K562 (cell line): Measurements from ENCODE around the gene ELF1. TPM values are rescaled to one million over a fixed set of nuclear protein-coding genes. Genes with fewer than 3 reads are reported as not detected.

Experiments
- ATAC-seq: fragments of 200-7000 bp; cut with Tn5 transposase; 3 replicates; pipeline ENCODE4 v1.9.1; 2020; ENCODE audit warnings: moderate library complexity
- BruUV-seq: library from RNA; stranded (reverse); fragments of 400-500 nt; replicated peaks from 2 replicates; lab custom pipeline; 2021; lab: Mats Ljungman, UMichigan
- CTCF ChIA-PET: fragments of 300-600 bp; formaldehyde crosslinking; extraction: SDS; loops from one replicate; lab custom pipeline; 2021; ENCODE audit warnings: low intra/inter-chr PET ratio; lab: Yijun Ruan, JAX
- POLR2A ChIA-PET: fragments of 300-600, 350-650 bp; sonication (Branson Sonifier 250); formaldehyde crosslinking; extraction: SDS; loops from one replicate; lab custom pipeline; 2021; ENCODE audit warnings: antibody characterized with exemption, inconsistent platforms; lab: Yijun Ruan, JAX
- DNase-seq, 4 experiments: peaks; one replicate each; pipeline versions ENCODE4 v3.0.0 to v3.0.0-alpha.2; 2011 to 2018; ENCODE audit warnings: low spot score in 3 of 4, mixed read lengths in 3 of 4; ENCODE audit errors: extremely low read depth in 1 of 4
- FAIRE-seq: peaks from 2 replicates; lab custom pipeline; 2011; peaks lifted over from hg19 to GRCh38; lab: Jason Lieb, UNC
- H2AFZ ChIP-seq: 2 replicates; pipeline ENCODE4 v1.6.0; 2011; ENCODE audit warnings: low read depth, low read length, control low read depth, inconsistent platforms
- H3K27ac ChIP-seq: fragments of 200-600 bp; 3 replicates; pipeline ENCODE4 v1.8.0; 2011; ENCODE audit warnings: low read depth, mild to moderate bottlenecking, control low read depth, inconsistent platforms, low read length, moderate library complexity, mixed read lengths; ENCODE audit errors: extremely low read depth
- H3K27me3 ChIP-seq, 2 experiments: fragments of 300-600 bp in 1 of 2; 2 replicates in 1 of 2; 3 replicates in 1 of 2; pipeline versions ENCODE4 v1.6.0 to v1.8.0; 2011; ENCODE audit warnings: inconsistent platforms in 2 of 2, low read length in 2 of 2, mild to moderate bottlenecking in 1 of 2, mixed read lengths in 1 of 2, moderate library complexity in 1 of 2; ENCODE audit not compliant: control insufficient read depth in 2 of 2, insufficient read depth in 2 of 2
- H3K36me3 ChIP-seq: fragments of 300-600 bp; 3 replicates; pipeline ENCODE4 v1.8.0; 2011; ENCODE audit warnings: mild to moderate bottlenecking, low read length, inconsistent platforms; ENCODE audit not compliant: control insufficient read depth, insufficient read depth
- H3K4me1 ChIP-seq, 2 experiments: fragments of 200-600 bp in 1 of 2; replicated peaks in 1 of 2; 2 replicates in 1 of 2; 3 replicates in 1 of 2; pipeline versions ENCODE4 v1.5.1 to v1.8.0; 2011; ENCODE audit warnings: inconsistent platforms in 2 of 2, low read length in 2 of 2, mild to moderate bottlenecking in 1 of 2, mixed read lengths in 1 of 2, moderate library complexity in 1 of 2; ENCODE audit not compliant: control insufficient read depth in 2 of 2, insufficient read depth in 2 of 2
- H3K4me2 ChIP-seq: 2 replicates; pipeline ENCODE4 v1.6.1; 2011; ENCODE audit warnings: low read length, control low read depth, inconsistent platforms, mixed read lengths; ENCODE audit not compliant: insufficient read depth
- H3K4me3 ChIP-seq: fragments of 200-600 bp; sonication (generic), shearing (Covaris generic); 2 replicates; pipeline ENCODE4 v1.5.1; 2016; ENCODE audit warnings: control low read depth, inconsistent platforms
- H3K79me2 ChIP-seq: fragments of 200-600 bp; 3 replicates; pipeline ENCODE4 v1.8.0; 2011; ENCODE audit warnings: low read length, inconsistent platforms; ENCODE audit not compliant: control insufficient read depth, insufficient read depth
- H3K9ac ChIP-seq, 2 experiments: 2 replicates each; pipeline versions ENCODE4 v1.6.0 to v1.6.1; 2011; ENCODE audit warnings: low read depth in 2 of 2, low read length in 2 of 2, control low read depth in 1 of 2, inconsistent platforms in 1 of 2, mild to moderate bottlenecking in 1 of 2, mixed read lengths in 1 of 2; ENCODE audit not compliant: insufficient read depth in 1 of 2
- H3K9me1 ChIP-seq: one replicate; pipeline ENCODE4 v1.6.0; 2011; ENCODE audit warnings: inconsistent platforms, mild to moderate bottlenecking, low read length, moderate library complexity; ENCODE audit not compliant: control insufficient read depth, insufficient read depth
- H3K9me3 ChIP-seq: replicated peaks from 2 replicates; pipeline ENCODE4 v1.5.1; 2011; ENCODE audit warnings: low read depth, low read length, inconsistent platforms; ENCODE audit not compliant: control insufficient read depth, insufficient read depth
- H4K20me1 ChIP-seq: replicated peaks from 2 replicates; pipeline ENCODE4 v1.6.1; 2011; ENCODE audit warnings: low read length, inconsistent platforms, mixed read lengths; ENCODE audit not compliant: control insufficient read depth, insufficient read depth
- BCLAF1 ChIP-seq, 2 experiments: fragments of 450-650 bp in 1 of 2; IDR thresholded peaks; 2 replicates each; pipeline ENCODE4 v1.6.1; 2011 to 2017; ENCODE audit warnings: low read depth in 2 of 2, antibody characterized with exemption in 1 of 2, borderline replicate concordance in 1 of 2, low read length in 1 of 2, mild to moderate bottlenecking in 1 of 2, mixed read lengths in 1 of 2; ENCODE audit not compliant: control insufficient read depth in 1 of 2
- BRD4 ChIP-seq: fragments of 200-600 bp; sonication (generic); IDR thresholded peaks from 2 replicates; pipeline ENCODE4 v1.6.1; 2017; ENCODE audit warnings: inconsistent platforms
- DACH1 ChIP-seq: fragments of 450-650 bp; IDR thresholded peaks from 2 replicates; pipeline ENCODE4 v1.6.1; 2018; ENCODE audit not compliant: partially characterized antibody
- GATA2 ChIP-seq: sonication (generic); formaldehyde crosslinking; IDR thresholded peaks from 2 replicates; pipeline ENCODE4 v1.4.0; 2020; ENCODE audit warnings: mild to moderate bottlenecking, missing genetic modification reagents
- HIVEP1 ChIP-seq: fragments of 250-450 bp; sonication (Bioruptor Pico); IDR thresholded peaks from 2 replicates; pipeline ENCODE4 v1.4.0; 2020; ENCODE audit warnings: mild to moderate bottlenecking
- NFE2 ChIP-seq: IDR thresholded peaks from 2 replicates; pipeline ENCODE4 v1.6.1; 2014; ENCODE audit warnings: antibody characterized with exemption, low read depth
- PCBP2 ChIP-seq: fragments of 200-400 bp; formaldehyde crosslinking; IDR thresholded peaks from 2 replicates; pipeline ENCODE4 v1.6.1; 2018; ENCODE audit warnings: low read length, low read depth, mild to moderate bottlenecking, moderate library complexity; ENCODE audit not compliant: poor library complexity, severe bottlenecking
- ZZZ3 ChIP-seq: fragments of 450-650 bp; IDR thresholded peaks from 2 replicates; pipeline ENCODE4 v1.6.1; 2016; ENCODE audit warnings: antibody characterized with exemption, mild to moderate bottlenecking, moderate library complexity
- WGBS: fragments of 100-300 bp; shearing (Covaris generic); methylation state at CpG from one replicate; pipeline ENCODE4 v1.1.6; 2016; ENCODE audit warnings: low coverage, mixed read lengths; ENCODE audit not compliant: insufficient coverage; ENCODE audit errors: missing lambda C conversion rate; 5-methylcytosine and 5-hydroxymethylcytosine counted together
- in situ Hi-C: fragments of 300-500 bp; cut with MboI; formaldehyde crosslinking; loops from 4 replicates; pipeline ENCODE4 v1.15.0; 2018; ENCODE audit warnings: inconsistent platforms, mixed read lengths
- intact Hi-C: fragments of 100-400 bp; cut with micrococcal nuclease; formaldehyde crosslinking; loops from 2 replicates; pipeline ENCODE4 v1.14.2; 2022
- polyA plus RNA-seq, 8 experiments: library from polyadenylated mRNA; depleted of rRNA in 4 of 8; stranded (reverse) in 5 of 8; unstranded in 3 of 8; fragments of >200 nt; fragmentation: Nextera tagmentation in 2 of 8; fragmentation: Illumina TruSeq in 1 of 8; extraction: Ambion mirVana in 2 of 8; extraction: Trizol in 1 of 8; gene quantifications; 2 replicates each; pipeline versions ENCODE4 v1.2.1 to v1.2.3, GENCODE V29; 2011 to 2014; ENCODE audit warnings: inconsistent platforms in 1 of 8, missing spikeins in 1 of 8
- total RNA-seq, 7 experiments: library from RNA; depleted of rRNA in 6 of 7; stranded (reverse); fragments of >200 nt in 6 of 7; fragmentation: Illumina TruSeq in 2 of 7; extraction: Trizol in 2 of 7; gene quantifications; 2 replicates each; pipeline versions ENCODE4 v1.2.1 to v1.2.3, GENCODE V29; 2011 to 2021; ENCODE audit warnings: low replicate concordance in 1 of 7

ELF1 gene
- total and polyA plus RNA-seq, 9 of the 15 experiments (the other 6 are each of a cell fraction or from before 2014, with no cell fraction given), result 24.7 to 54.4 (median 33.4) TPM

GRCh38 chr13:40932252-40932651 lies 86.9 kb downstream of the ELF1 start:
- FAIRE-seq (no peak), ATAC-seq (no peak)
- no peak overlapping the region for H3K27ac ChIP-seq
- 100% methylated on average over 2 of the region's 2 CpGs for WGBS
- H3K36me3 ChIP-seq, result peaks cover 56% of the 10 kb centered on the region
- H3K4me3 ChIP-seq, result no peak overlapping the region
- H3K79me2 ChIP-seq, result no peaks in the 10 kb centered on the region; the same call in 2 of the 3 replicates
- intact Hi-C loops, result no loop called here
- no peaks in the 10 kb centered on the region for H3K9me1 ChIP-seq
- H3K27me3 ChIP-seq, result no peaks in the 10 kb centered on the region
- H4K20me1 ChIP-seq, result no peaks in the 10 kb centered on the region
- no peak overlapping the region for H3K4me2 ChIP-seq
- no peaks in the 10 kb centered on the region for H3K9me3 ChIP-seq
- BruUV-seq, result no TSS peak
- H3K9ac ChIP-seq, result no peak overlapping the region
- no peaks in the 10 kb centered on the region for H3K4me1 ChIP-seq
- CTCF ChIA-PET, result no interaction called here
- no peak for TF ChIP-seq BCLAF1 (IDR thresholded peaks at IDR 0.05; ENCODE audit: borderline replicate concordance in 1 of 2, control insufficient read depth in 1 of 2, low read depth in 2 of 2, low read length in 1 of 2)
- TF ChIP-seq, all 486 proteins: peak for 0
- no peak overlapping the region for H2AFZ ChIP-seq
- POLR2A ChIA-PET, result no interaction called here
- DNase-seq, result no peak
- in situ Hi-C loops, result no loop called here

GRCh38 chr13:40931719-40932118 lies 87.4 kb downstream of the ELF1 start:
- Histone ChIP-seq H3K27me3 (no peaks in the 10 kb centered on the region), H3K4me1 (no peaks in the 10 kb centered on the region; a peak in 1 of 5 replicates), H3K36me3 (peaks cover 52% of the 10 kb centered on the region), H3K9me3 (no peaks in the 10 kb centered on the region), H3K79me2 (no peaks in the 10 kb centered on the region; the same call in 2 of the 3 replicates), H3K27ac (no peak overlapping the region), H3K9ac (no peak overlapping the region), H3K4me3 (no peak overlapping the region), H3K9me1 (no peaks in the 10 kb centered on the region), H2AFZ (no peak overlapping the region), H4K20me1 (no peaks in the 10 kb centered on the region), H3K4me2 (no peak overlapping the region)
- no TSS peak for BruUV-seq
- ChIA-PET CTCF (no interaction called here), POLR2A (no interaction called here)
- in situ Hi-C loops, result no loop called here
- no peak for TF ChIP-seq PCBP2
- TF ChIP-seq DACH1, result no peak
- TF ChIP-seq ZZZ3, result no peak
- no peak for TF ChIP-seq NFE2
- no peak for TF ChIP-seq BRD4
- no peak for TF ChIP-seq GATA2 (CRISPR knock-in tag)
- no peak for TF ChIP-seq HIVEP1 (CRISPR knock-in tag)
- no peak for DNase-seq
- intact Hi-C loops, result no loop called here
- no peak for ATAC-seq
- FAIRE-seq, result no peak
- WGBS, result 0% methylated on average over 1 of the region's 1 CpG
